ENCODE results near the gene IRS1.

Gene IRS1

DNA sequence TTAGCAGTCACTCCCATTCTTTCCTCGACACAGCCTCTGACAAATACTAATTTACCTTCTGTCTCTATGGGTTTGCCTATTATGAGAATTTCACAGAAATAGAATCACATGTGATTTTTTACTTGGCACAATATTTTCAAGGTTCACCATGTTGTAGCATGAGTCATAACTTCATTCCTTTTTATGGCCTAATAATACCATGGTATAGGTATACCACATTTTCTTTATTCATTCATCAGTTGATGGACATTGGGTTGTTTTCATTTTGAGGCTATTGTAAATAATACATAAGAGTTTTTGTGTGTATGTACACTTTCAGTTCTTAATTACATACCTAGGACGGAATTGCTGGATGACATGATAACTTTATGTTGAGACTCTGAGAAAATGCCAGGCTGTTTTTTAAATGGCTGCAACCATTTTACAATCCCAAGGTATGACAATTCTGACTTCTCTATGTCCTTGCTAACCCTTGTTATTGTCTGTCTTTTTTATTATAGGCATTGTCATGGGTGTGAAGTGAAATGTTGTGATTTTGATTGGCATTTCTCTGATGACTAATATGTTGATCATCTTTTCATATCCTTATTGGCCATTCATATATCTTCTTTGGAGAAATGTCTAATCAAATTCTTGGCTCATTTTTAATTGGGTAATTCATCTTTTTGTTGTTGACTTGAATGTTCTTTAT is 87.9 kb downstream of the IRS1 start:
- Mint-ChIP-seq H3K4me1 (no peaks in the 10 kb centered on the region), H3K36me3 (no peaks in the 10 kb centered on the region), H3K27me3 (no peaks in the 10 kb centered on the region), H3K27ac (no peak overlapping the region), H3K4me3 (no peak overlapping the region), H3K9me3 (no peaks in the 10 kb centered on the region)

DNA sequence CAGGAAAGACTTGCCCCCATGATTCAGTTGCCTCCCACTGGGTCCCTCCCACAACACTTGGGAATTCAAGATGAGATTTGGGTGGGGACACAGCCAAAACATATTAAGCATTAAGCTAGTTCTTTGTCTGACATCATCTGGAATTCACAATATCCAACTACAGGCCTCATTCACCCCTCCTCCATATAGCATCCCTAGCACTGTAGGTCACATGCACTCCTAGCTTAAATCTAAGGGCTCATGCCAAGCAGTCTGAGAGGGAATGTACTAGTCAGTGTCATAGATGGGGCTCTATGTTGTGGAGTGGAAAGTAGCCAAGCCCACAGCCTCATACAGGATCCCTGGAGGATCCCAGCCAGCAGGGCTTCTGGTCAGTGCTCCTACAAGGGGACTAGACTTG is 92.1 kb downstream of the IRS1 start:
- Mint-ChIP-seq H3K27me3 (no peaks in the 10 kb centered on the region), H3K36me3 (no peaks in the 10 kb centered on the region), H3K27ac (no peak overlapping the region), H3K4me3 (no peak overlapping the region), H3K4me1 (no peaks in the 10 kb centered on the region), H3K9me3 (no peaks in the 10 kb centered on the region)

DNA sequence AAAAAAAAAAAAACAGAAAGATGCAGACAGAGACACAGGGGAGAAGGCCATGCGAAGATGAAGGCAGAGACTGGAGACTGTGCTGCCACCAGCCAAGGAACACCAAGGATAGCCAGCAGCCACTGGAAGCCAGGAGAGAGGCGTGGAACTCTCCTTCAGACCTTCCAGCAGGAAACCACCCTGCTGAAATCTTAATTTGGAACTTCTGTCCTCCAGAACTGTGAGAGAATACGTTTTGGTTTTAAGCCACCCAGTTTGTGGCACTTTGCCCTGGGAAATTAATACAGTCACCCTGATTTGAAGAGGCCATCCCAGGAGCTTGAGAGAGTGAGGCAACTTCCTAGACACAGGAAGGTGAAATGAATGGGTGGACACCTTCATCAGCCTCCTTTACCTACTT is 93.7 kb downstream of the IRS1 start:
- H3K27ac Mint-ChIP-seq, result no peak overlapping the region
- H3K4me1 Mint-ChIP-seq, result no peaks in the 10 kb centered on the region
- no peaks in the 10 kb centered on the region for H3K27me3 Mint-ChIP-seq
- no peaks in the 10 kb centered on the region for H3K9me3 Mint-ChIP-seq
- H3K4me3 Mint-ChIP-seq, result no peak overlapping the region
- H3K36me3 Mint-ChIP-seq, result no peaks in the 10 kb centered on the region

DNA sequence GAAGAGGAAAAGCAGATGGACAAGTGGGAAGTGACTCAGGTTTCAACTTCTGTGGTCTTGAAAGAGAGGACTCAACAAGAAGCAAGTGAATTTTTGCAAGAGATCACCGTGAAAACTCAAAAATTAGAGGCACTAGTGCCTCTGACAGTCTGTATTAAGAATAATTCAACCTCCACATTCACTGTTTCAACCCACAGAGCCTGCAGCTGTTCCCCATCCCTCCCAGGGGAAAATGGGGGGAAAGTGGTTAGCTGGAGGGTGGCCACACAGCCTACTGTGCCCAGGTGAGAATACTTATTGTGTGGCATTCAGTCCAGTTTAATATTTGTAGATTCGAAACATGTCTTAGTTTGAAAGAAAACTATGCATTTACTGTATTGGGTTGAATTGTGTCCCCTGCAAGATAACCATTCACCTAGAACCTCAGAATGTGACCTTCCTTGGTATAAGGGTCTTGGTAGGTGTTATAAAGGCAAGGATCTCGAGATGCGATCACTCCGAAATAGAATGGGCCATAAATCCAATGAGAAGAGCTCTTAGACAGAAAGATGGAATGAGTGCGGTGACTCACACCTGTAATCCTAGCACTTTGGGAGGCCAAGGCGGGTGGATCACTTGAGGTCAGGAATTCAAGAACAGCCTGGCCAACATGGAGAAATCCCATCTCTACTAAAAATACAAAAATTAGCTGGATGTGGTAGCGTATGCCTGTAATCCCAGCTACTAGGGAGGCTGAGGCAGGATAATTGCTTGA is 94.3 kb downstream of the IRS1 start:
- no peak overlapping the region for H3K27ac Mint-ChIP-seq
- no peaks in the 10 kb centered on the region for H3K9me3 Mint-ChIP-seq
- no peaks in the 10 kb centered on the region for H3K4me1 Mint-ChIP-seq
- H3K27me3 Mint-ChIP-seq, result no peaks in the 10 kb centered on the region
- no peaks in the 10 kb centered on the region for H3K36me3 Mint-ChIP-seq
- no peak overlapping the region for H3K4me3 Mint-ChIP-seq

DNA sequence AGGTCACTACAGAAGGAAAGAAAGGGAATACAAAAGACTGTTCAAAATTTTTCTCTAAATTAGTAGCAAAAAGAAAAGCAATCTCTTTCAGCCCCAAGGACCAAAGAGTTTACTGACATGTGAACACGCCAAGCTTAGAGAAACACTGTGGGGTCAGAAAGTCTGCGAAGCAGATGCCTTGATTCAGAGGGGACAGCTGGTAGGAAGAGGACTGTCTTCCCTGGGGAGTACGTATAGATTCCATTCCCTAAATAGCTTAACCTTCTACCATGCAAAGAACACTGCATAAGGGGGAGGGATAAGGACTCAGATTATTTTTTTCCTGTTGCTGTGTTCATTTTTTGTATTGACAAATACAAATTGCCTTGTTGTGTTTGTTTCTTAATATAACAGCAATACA is 96.1 kb downstream of the IRS1 start:
- Mint-ChIP-seq H3K9me3 (no peaks in the 10 kb centered on the region), H3K27ac (no peak overlapping the region), H3K27me3 (no peaks in the 10 kb centered on the region), H3K36me3 (no peaks in the 10 kb centered on the region), H3K4me3 (no peak overlapping the region), H3K4me1 (no peaks in the 10 kb centered on the region)

DNA sequence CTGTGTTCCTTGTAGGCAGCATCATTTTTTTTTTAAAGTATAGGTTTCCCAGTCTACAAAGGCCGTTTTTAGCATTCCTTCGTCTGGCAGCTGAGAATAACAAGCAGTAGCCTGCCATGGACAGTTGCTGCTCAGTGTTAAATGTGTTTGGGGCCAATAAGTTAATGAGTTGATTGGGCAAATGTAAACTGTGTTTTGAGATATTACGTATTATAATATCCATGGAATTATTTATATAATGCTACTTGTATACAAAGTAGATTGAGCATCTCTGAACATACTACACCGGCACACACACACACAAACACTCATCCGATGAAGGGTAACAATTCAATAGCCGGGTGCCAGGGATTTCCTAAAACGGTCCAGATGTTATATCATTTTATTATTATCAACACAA is 97.2 kb downstream of the IRS1 start:
- no peaks in the 10 kb centered on the region for H3K9me3 Mint-ChIP-seq
- H3K4me1 Mint-ChIP-seq, result no peaks in the 10 kb centered on the region
- no peaks in the 10 kb centered on the region for H3K27me3 Mint-ChIP-seq
- no peak overlapping the region for H3K27ac Mint-ChIP-seq
- H3K4me3 Mint-ChIP-seq, result no peak overlapping the region
- H3K36me3 Mint-ChIP-seq, result no peaks in the 10 kb centered on the region

DNA sequence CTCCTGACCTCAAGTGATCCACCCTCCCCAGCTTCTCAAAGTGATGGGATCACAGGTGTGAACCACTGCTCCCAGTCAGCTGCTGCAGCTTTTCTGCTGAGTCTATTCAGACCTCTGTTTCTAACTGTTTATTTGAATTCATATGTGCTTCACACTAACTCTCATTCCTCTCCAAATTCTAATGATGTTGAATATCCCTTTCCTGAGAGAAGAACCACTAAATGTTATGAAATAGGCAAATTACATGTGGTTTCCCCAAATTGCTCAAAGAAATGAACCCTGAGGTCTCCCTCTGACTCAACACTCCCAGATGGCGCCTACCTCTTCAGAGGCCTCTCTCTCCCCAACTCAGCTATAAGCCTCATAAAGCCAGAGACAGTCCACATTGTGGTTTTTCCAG is 98.6 kb downstream of the IRS1 start:
- H3K4me1 Mint-ChIP-seq, result no peaks in the 10 kb centered on the region
- no peaks in the 10 kb centered on the region for H3K27me3 Mint-ChIP-seq
- H3K9me3 Mint-ChIP-seq, result no peaks in the 10 kb centered on the region
- no peak overlapping the region for H3K4me3 Mint-ChIP-seq
- no peaks in the 10 kb centered on the region for H3K36me3 Mint-ChIP-seq
- H3K27ac Mint-ChIP-seq, result no peak overlapping the region

DNA sequence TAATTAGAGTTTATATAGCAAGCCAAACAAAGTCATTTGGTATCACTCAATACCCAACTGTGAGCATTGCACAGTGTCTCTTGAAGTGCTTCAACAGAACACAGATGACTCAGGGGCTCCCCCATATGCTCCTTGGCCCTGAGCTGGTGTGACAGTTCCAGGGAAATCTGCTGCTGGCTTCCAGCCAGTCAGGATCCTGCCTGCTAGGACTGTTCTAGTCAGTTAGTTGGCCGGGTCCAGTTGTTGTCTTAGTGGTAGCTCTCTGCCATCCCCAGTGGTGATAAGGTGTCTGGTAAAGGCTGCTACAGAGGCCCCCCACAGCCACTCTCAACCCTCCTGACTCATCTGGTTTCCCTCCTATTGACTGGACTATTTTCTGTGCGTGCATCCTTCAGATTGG is 100.3 kb downstream of the IRS1 start:
- H3K4me3 Mint-ChIP-seq, result no peak overlapping the region
- no peak overlapping the region for H3K27ac Mint-ChIP-seq
- no peaks in the 10 kb centered on the region for H3K27me3 Mint-ChIP-seq
- no peaks in the 10 kb centered on the region for H3K4me1 Mint-ChIP-seq
- no peaks in the 10 kb centered on the region for H3K9me3 Mint-ChIP-seq
- no peaks in the 10 kb centered on the region for H3K36me3 Mint-ChIP-seq

DNA sequence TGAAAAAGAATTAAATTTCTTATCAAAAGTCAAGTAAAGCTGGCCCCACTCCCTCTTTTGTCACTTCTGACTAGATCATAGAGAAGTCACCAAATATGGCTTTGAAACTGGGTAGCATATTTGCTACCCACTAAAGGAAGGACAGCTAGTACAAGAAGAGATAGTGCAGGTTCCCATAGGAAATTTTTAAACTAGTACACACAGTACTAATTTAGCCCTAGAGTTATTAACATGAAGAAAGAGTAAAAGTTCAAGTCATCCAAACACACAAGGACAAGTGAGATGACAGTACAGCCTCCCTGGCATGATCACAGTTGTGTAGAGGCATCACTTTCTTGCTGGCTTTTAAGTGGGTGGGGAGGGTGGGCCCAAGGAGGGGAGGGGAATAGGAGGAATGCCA is 100.9 kb downstream of the IRS1 start:
- H3K27ac Mint-ChIP-seq, result no peak overlapping the region
- no peaks in the 10 kb centered on the region for H3K27me3 Mint-ChIP-seq
- no peaks in the 10 kb centered on the region for H3K36me3 Mint-ChIP-seq
- no peak overlapping the region for H3K4me3 Mint-ChIP-seq
- no peaks in the 10 kb centered on the region for H3K9me3 Mint-ChIP-seq
- no peaks in the 10 kb centered on the region for H3K4me1 Mint-ChIP-seq

DNA sequence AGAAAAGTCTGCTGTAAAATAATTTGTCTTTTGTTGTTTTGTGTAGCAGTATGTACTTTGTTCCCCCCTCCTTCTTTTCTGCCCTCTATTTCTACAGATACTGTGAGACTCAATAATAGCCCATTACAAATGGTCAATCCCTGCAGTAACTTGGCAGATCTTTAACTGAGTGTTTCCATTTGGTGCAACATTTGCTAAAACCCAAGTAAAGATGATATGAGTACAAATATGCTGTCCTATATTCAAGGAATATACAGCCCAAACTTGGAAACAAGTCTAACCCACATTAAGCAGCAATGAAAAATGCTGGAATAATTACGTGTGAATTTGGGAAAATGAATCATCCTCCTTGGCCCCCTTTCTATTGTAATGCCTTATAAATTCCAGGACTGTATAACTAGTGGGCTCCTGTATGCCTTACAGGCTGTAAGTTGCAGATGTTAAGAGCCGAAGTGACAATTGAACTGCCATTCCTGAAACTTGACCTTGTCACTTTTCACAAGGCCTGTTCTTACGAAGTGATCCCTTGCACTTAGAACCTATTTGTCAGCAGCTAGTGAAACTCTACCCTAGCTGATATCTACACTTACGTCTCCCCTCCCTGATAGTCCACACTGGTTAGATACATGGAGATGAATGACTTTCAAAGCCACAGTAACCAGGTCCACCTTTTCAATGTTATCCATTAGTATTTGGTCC is 104.9 kb downstream of the IRS1 start:
- Mint-ChIP-seq H3K27ac (no peak overlapping the region), H3K9me3 (no peaks in the 10 kb centered on the region), H3K27me3 (peaks cover 3% of the 10 kb centered on the region), H3K4me1 (peaks cover 10% of the 10 kb centered on the region), H3K36me3 (no peaks in the 10 kb centered on the region), H3K4me3 (no peak overlapping the region)

DNA sequence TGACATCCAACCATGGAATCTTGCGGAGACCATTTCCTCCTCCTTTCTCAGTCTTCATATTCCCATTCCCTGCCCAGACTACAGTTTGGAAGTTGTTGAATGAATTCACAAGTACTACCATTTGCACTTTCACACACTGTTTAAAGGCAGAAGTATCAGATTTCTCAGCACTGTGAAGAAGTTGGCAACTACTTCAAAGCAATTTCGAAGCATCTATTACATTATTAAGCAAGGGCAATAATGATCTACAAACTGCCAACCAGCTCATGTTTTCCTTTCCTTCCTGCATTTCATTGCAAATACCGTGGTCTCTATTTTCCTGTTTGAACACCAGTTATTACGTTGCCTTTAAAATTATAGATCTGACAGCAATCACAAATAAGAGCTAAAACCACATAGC is 105.5 kb downstream of the IRS1 start:
- Mint-ChIP-seq H3K4me3 (no peak overlapping the region), H3K9me3 (no peaks in the 10 kb centered on the region), H3K27ac (no peak overlapping the region)

DNA sequence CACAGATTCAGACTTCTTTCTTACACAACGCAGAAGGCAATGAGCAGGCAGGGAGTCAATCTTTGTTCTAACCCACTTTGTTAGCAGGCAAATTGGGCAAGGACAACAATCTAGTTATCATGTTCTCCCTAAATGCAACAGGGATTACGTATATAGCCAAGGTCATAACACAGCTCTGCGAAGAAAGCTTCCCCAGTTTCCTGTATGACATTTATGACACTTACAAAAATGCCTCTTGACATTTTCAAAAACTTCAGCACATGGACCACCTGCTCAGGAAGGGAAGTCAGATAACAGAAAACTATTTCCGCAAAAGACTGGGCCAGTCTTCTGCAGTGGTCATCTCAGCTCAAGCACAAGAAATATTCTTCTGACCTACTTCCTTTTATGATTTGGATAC is 106.1 kb downstream of the IRS1 start:
- H3K27ac Mint-ChIP-seq, result no peak overlapping the region

More for the DNA sequence above, 105.5 kb downstream of the IRS1 start:
- Mint-ChIP-seq H3K4me1 (peaks cover 10% of the 10 kb centered on the region), H3K36me3 (no peaks in the 10 kb centered on the region), H3K27me3 (peaks cover 3% of the 10 kb centered on the region)

DNA sequence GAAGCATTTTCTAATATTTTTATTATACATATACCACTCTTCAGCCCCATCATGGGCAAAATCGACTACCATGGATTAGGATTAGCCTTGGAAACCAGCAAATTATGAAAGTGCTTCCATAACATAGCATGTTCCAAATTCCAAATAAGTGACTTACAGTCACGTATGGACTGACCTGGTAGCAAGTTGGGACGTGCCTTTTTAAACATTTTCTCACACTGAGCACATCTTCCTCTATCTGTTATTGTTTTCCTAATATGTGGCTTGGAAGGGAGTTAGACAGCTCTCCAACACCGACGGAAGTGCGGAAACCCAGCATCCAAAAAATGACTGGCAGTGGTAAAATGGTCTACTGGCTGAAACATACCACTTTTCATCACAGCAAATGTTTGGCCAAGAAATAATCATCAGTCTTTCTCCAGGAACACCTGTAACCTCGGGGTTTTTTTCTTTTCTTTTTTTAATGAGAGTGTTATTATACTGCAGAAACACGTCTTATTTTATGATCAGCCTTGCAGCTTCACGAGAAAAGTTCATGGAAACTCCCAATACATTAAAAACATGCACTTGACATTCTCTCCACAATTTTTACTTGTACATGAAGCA is 107.0 kb downstream of the IRS1 start:
- Mint-ChIP-seq H3K27me3 (peaks cover 5% of the 10 kb centered on the region), H3K27ac (no peak overlapping the region), H3K36me3 (no peaks in the 10 kb centered on the region), H3K4me3 (no peak overlapping the region), H3K9me3 (no peaks in the 10 kb centered on the region), H3K4me1 (peaks cover 10% of the 10 kb centered on the region)

More for the DNA sequence above, 106.1 kb downstream of the IRS1 start:
- Mint-ChIP-seq H3K27me3 (peaks cover 3% of the 10 kb centered on the region), H3K9me3 (no peaks in the 10 kb centered on the region), H3K4me1 (peaks cover 10% of the 10 kb centered on the region), H3K4me3 (no peak overlapping the region), H3K36me3 (no peaks in the 10 kb centered on the region)

DNA sequence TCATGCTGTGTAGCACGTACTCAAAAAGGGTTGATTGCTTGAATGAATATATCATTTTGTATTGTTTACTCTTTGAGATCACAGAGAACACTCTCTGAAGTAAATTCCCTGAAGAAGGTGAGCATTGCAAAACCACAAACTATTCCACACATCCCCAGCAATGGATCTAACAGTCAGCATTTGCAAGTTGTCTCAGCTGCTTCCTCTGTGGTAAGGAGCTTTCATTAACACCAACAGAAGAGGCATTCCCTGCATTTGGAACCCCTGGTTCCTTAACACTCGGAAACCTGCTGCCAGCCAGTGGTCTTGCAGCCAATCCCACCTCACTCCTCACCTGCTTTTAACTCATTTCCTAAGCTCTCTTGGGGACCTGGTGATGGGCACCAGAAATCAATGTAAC is 108.4 kb downstream of the IRS1 start:
- H3K4me3 Mint-ChIP-seq, result no peak overlapping the region
- H3K36me3 Mint-ChIP-seq, result no peaks in the 10 kb centered on the region
- no peaks in the 10 kb centered on the region for H3K9me3 Mint-ChIP-seq
- peaks cover 5% of the 10 kb centered on the region for H3K27me3 Mint-ChIP-seq
- H3K27ac Mint-ChIP-seq, result no peak overlapping the region
- peaks cover 10% of the 10 kb centered on the region for H3K4me1 Mint-ChIP-seq

DNA sequence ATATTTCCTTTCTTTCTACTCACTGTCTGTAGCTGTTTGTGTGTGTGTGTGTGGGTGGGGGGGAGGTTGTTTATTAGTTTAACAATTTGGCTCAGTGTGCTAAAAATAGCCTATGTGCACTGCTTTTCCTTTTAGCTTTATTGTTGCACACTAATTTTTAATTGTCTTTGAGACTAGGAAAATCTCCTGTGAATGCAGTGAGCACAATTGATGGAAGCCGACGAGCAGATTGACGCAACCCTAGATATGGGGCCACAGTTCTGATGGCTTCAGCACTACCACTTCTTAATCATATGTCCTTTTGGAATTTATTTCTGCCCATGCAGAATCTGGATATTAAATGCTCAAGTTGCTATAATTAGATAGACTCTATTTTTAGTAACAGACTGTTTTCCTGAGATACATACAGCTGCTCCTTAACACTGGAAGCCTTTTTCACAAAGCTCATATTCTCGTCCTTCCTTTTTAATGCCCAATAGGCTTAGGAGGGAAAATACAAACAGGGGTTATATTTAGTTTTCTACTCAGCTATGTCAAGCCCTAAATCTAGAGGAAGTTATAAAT is 109.1 kb downstream of the IRS1 start:
- H3K9me3 Mint-ChIP-seq, result no peaks in the 10 kb centered on the region
- no peak overlapping the region for H3K27ac Mint-ChIP-seq
- peaks cover 5% of the 10 kb centered on the region for H3K27me3 Mint-ChIP-seq
- no peak overlapping the region for H3K4me3 Mint-ChIP-seq
- H3K4me1 Mint-ChIP-seq, result peaks cover 10% of the 10 kb centered on the region
- H3K36me3 Mint-ChIP-seq, result no peaks in the 10 kb centered on the region

All from activated naive CD4-positive, alpha-beta T cell treated with anti-CD3 and anti-CD28 coated beads, Interleukin-2, amount 50 U/mL, for 24 hours (primary cell).